ENCODE data around the gene SDK1.

DNA sequence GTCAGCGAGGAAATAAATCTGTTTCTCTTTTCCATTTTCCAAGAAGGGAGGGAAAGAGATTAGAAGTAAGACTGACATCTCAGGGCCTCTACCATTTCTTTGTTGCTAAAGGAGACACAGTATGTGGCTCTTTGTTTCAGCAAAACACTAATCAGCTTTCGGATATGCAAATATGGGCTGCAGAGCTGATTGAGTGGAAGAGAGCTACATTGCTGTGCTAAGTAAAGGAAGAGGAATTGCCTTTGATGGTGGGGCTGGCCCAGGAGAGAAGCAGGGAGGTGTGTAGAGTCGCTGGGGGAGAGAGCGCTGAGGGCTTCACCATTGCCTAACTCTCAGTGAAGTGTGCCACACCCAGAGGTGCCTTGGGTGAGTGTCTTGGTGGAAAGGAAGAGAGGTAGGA is 284.8 kb downstream of the SDK1 start:
- TF ChIP-seq, protein P1, sequence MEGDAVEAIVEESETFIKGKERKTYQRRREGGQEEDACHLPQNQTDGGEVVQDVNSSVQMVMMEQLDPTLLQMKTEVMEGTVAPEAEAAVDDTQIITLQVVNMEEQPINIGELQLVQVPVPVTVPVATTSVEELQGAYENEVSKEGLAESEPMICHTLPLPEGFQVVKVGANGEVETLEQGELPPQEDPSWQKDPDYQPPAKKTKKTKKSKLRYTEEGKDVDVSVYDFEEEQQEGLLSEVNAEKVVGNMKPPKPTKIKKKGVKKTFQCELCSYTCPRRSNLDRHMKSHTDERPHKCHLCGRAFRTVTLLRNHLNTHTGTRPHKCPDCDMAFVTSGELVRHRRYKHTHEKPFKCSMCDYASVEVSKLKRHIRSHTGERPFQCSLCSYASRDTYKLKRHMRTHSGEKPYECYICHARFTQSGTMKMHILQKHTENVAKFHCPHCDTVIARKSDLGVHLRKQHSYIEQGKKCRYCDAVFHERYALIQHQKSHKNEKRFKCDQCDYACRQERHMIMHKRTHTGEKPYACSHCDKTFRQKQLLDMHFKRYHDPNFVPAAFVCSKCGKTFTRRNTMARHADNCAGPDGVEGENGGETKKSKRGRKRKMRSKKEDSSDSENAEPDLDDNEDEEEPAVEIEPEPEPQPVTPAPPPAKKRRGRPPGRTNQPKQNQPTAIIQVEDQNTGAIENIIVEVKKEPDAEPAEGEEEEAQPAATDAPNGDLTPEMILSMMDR (IDR thresholded peaks at IDR 0.05; ENCODE audit: low read depth, low read length), result no peak
- TF ChIP-seq POLR2A (IDR thresholded peaks at IDR 0.05; ENCODE audit: extremely low read depth, insufficient read length) (no peak), MAX (IDR thresholded peaks at IDR 0.05; ENCODE audit: low read depth, low read length) (no peak), MYC (IDR thresholded peaks at IDR 0.05; ENCODE audit: low read depth, low read length) (no peak)

Measured in NB4 (cell line).